K562 (cell line): ENCODE results near the gene FTO. TPM values are rescaled to one million over a fixed set of nuclear protein-coding genes. Genes with fewer than 3 reads are reported as not detected.

Source experiments
- ATAC-seq: fragments of 200-7000 bp; cut with Tn5 transposase; 3 replicates; pipeline ENCODE4 v1.9.1; 2020; ENCODE audit warnings: moderate library complexity
- BruUV-seq: library from RNA; stranded (reverse); fragments of 400-500 nt; replicated peaks from 2 replicates; lab custom pipeline; 2021; lab: Mats Ljungman, UMichigan
- CTCF ChIA-PET: fragments of 300-600 bp; formaldehyde crosslinking; extraction: SDS; loops from one replicate; lab custom pipeline; 2021; ENCODE audit warnings: low intra/inter-chr PET ratio; lab: Yijun Ruan, JAX
- POLR2A ChIA-PET: fragments of 300-600, 350-650 bp; sonication (Branson Sonifier 250); formaldehyde crosslinking; extraction: SDS; loops from one replicate; lab custom pipeline; 2021; ENCODE audit warnings: antibody characterized with exemption, inconsistent platforms; lab: Yijun Ruan, JAX
- DNase-seq, 4 experiments: peaks; one replicate each; pipeline versions ENCODE4 v3.0.0 to v3.0.0-alpha.2; 2011 to 2018; ENCODE audit warnings: low spot score in 3 of 4, mixed read lengths in 3 of 4; ENCODE audit errors: extremely low read depth in 1 of 4
- FAIRE-seq: peaks from 2 replicates; lab custom pipeline; 2011; peaks lifted over from hg19 to GRCh38; lab: Jason Lieb, UNC
- H2AFZ ChIP-seq: 2 replicates; pipeline ENCODE4 v1.6.0; 2011; ENCODE audit warnings: low read depth, low read length, control low read depth, inconsistent platforms
- H3K27ac ChIP-seq: fragments of 200-600 bp; 3 replicates; pipeline ENCODE4 v1.8.0; 2011; ENCODE audit warnings: low read depth, mild to moderate bottlenecking, control low read depth, inconsistent platforms, low read length, moderate library complexity, mixed read lengths; ENCODE audit errors: extremely low read depth
- H3K27me3 ChIP-seq, 2 experiments: fragments of 300-600 bp in 1 of 2; 2 replicates in 1 of 2; 3 replicates in 1 of 2; pipeline versions ENCODE4 v1.6.0 to v1.8.0; 2011; ENCODE audit warnings: inconsistent platforms in 2 of 2, low read length in 2 of 2, mild to moderate bottlenecking in 1 of 2, mixed read lengths in 1 of 2, moderate library complexity in 1 of 2; ENCODE audit not compliant: control insufficient read depth in 2 of 2, insufficient read depth in 2 of 2
- H3K36me3 ChIP-seq: fragments of 300-600 bp; 3 replicates; pipeline ENCODE4 v1.8.0; 2011; ENCODE audit warnings: mild to moderate bottlenecking, low read length, inconsistent platforms; ENCODE audit not compliant: control insufficient read depth, insufficient read depth
- H3K4me1 ChIP-seq, 2 experiments: fragments of 200-600 bp in 1 of 2; replicated peaks in 1 of 2; 2 replicates in 1 of 2; 3 replicates in 1 of 2; pipeline versions ENCODE4 v1.5.1 to v1.8.0; 2011; ENCODE audit warnings: inconsistent platforms in 2 of 2, low read length in 2 of 2, mild to moderate bottlenecking in 1 of 2, mixed read lengths in 1 of 2, moderate library complexity in 1 of 2; ENCODE audit not compliant: control insufficient read depth in 2 of 2, insufficient read depth in 2 of 2
- H3K4me2 ChIP-seq: 2 replicates; pipeline ENCODE4 v1.6.1; 2011; ENCODE audit warnings: low read length, control low read depth, inconsistent platforms, mixed read lengths; ENCODE audit not compliant: insufficient read depth
- H3K4me3 ChIP-seq: fragments of 200-600 bp; sonication (generic), shearing (Covaris generic); 2 replicates; pipeline ENCODE4 v1.5.1; 2016; ENCODE audit warnings: control low read depth, inconsistent platforms
- H3K79me2 ChIP-seq: fragments of 200-600 bp; 3 replicates; pipeline ENCODE4 v1.8.0; 2011; ENCODE audit warnings: low read length, inconsistent platforms; ENCODE audit not compliant: control insufficient read depth, insufficient read depth
- H3K9ac ChIP-seq, 2 experiments: 2 replicates each; pipeline versions ENCODE4 v1.6.0 to v1.6.1; 2011; ENCODE audit warnings: low read depth in 2 of 2, low read length in 2 of 2, control low read depth in 1 of 2, inconsistent platforms in 1 of 2, mild to moderate bottlenecking in 1 of 2, mixed read lengths in 1 of 2; ENCODE audit not compliant: insufficient read depth in 1 of 2
- H3K9me1 ChIP-seq: one replicate; pipeline ENCODE4 v1.6.0; 2011; ENCODE audit warnings: inconsistent platforms, mild to moderate bottlenecking, low read length, moderate library complexity; ENCODE audit not compliant: control insufficient read depth, insufficient read depth
- H3K9me3 ChIP-seq: replicated peaks from 2 replicates; pipeline ENCODE4 v1.5.1; 2011; ENCODE audit warnings: low read depth, low read length, inconsistent platforms; ENCODE audit not compliant: control insufficient read depth, insufficient read depth
- H4K20me1 ChIP-seq: replicated peaks from 2 replicates; pipeline ENCODE4 v1.6.1; 2011; ENCODE audit warnings: low read length, inconsistent platforms, mixed read lengths; ENCODE audit not compliant: control insufficient read depth, insufficient read depth
- ILK ChIP-seq: fragments of 450-650 bp; IDR thresholded peaks from 2 replicates; pipeline ENCODE4 v1.6.1; 2016; ENCODE audit warnings: missing genetic modification characterization, low read depth, mild to moderate bottlenecking, missing compliant biosample characterization, moderate library complexity, borderline replicate concordance
- MYNN ChIP-seq, 2 experiments: sonication (generic); formaldehyde crosslinking in 1 of 2; IDR thresholded peaks; 2 replicates each; pipeline versions ENCODE4 v1.5.0 to v1.6.1; 2016 to 2020; ENCODE audit warnings: antibody characterized with exemption in 1 of 2, missing genetic modification reagents in 1 of 2
- SRF ChIP-seq, 2 experiments: fragments of 250-450, 450-650 bp in 1 of 2; sonication (Bioruptor Pico) in 1 of 2; sonication (generic) in 1 of 2; formaldehyde crosslinking; IDR thresholded peaks; 2 replicates each; pipeline versions ENCODE4 v1.5.0 to v1.5.1; 2020 to 2022; ENCODE audit warnings: mild to moderate bottlenecking in 1 of 2, missing genetic modification reagents in 1 of 2
- TAF1 ChIP-seq: IDR thresholded peaks from 2 replicates; pipeline ENCODE4 v1.6.1; 2011; ENCODE audit warnings: mild to moderate bottlenecking, low read length, moderate library complexity; ENCODE audit not compliant: insufficient read depth, control insufficient read depth, severe bottlenecking; ENCODE audit errors: extremely low read depth
- TCF7L2 ChIP-seq: fragments of 150-350 bp; IDR thresholded peaks from 2 replicates; pipeline ENCODE4 v1.6.1; 2016; ENCODE audit warnings: low read depth, mild to moderate bottlenecking, low read length, moderate library complexity
- TGIF2 ChIP-seq: sonication (generic); formaldehyde crosslinking; IDR thresholded peaks from 2 replicates; pipeline ENCODE4 v1.8.1; 2022; ENCODE audit warnings: mild to moderate bottlenecking, missing genetic modification reagents, moderate library complexity
- ZNF408 ChIP-seq: fragments of 250-450 bp; sonication (Bioruptor Pico); IDR thresholded peaks from 2 replicates; pipeline ENCODE4 v1.4.0; 2020; ENCODE audit warnings: low read depth, mild to moderate bottlenecking, moderate library complexity
- WGBS: fragments of 100-300 bp; shearing (Covaris generic); methylation state at CpG from one replicate; pipeline ENCODE4 v1.1.6; 2016; ENCODE audit warnings: low coverage, mixed read lengths; ENCODE audit not compliant: insufficient coverage; ENCODE audit errors: missing lambda C conversion rate; 5-methylcytosine and 5-hydroxymethylcytosine counted together
- in situ Hi-C: fragments of 300-500 bp; cut with MboI; formaldehyde crosslinking; loops from 4 replicates; pipeline ENCODE4 v1.15.0; 2018; ENCODE audit warnings: inconsistent platforms, mixed read lengths
- intact Hi-C: fragments of 100-400 bp; cut with micrococcal nuclease; formaldehyde crosslinking; loops from 2 replicates; pipeline ENCODE4 v1.14.2; 2022
- polyA plus RNA-seq, 8 experiments: library from polyadenylated mRNA; depleted of rRNA in 4 of 8; stranded (reverse) in 5 of 8; unstranded in 3 of 8; fragments of >200 nt; fragmentation: Nextera tagmentation in 2 of 8; fragmentation: Illumina TruSeq in 1 of 8; extraction: Ambion mirVana in 2 of 8; extraction: Trizol in 1 of 8; gene quantifications; 2 replicates each; pipeline versions ENCODE4 v1.2.1 to v1.2.3, GENCODE V29; 2011 to 2014; ENCODE audit warnings: inconsistent platforms in 1 of 8, missing spikeins in 1 of 8
- total RNA-seq, 7 experiments: library from RNA; depleted of rRNA in 6 of 7; stranded (reverse); fragments of >200 nt in 6 of 7; fragmentation: Illumina TruSeq in 2 of 7; extraction: Trizol in 2 of 7; gene quantifications; 2 replicates each; pipeline versions ENCODE4 v1.2.1 to v1.2.3, GENCODE V29; 2011 to 2021; ENCODE audit warnings: low replicate concordance in 1 of 7
- TF ChIP-seq, protein P1 (sequence below): fragments of 450-650 bp; IDR thresholded peaks from one replicate; pipeline ENCODE4 v1.6.1; 2018; ENCODE audit warnings: mild to moderate bottlenecking, moderate library complexity; ENCODE audit not compliant: partially characterized antibody
- TF ChIP-seq, protein P2 (sequence below): sonication (generic); formaldehyde crosslinking; IDR thresholded peaks from 2 replicates; pipeline ENCODE4 v1.8.0; 2022; ENCODE audit warnings: mild to moderate bottlenecking, missing genetic modification reagents

Gene FTO
- total and polyA plus RNA-seq, 9 of the 15 experiments (the other 6 are each of a cell fraction or from before 2014, with no cell fraction given) = 11.3 to 27.7 (median 25.5) TPM

DNA sequence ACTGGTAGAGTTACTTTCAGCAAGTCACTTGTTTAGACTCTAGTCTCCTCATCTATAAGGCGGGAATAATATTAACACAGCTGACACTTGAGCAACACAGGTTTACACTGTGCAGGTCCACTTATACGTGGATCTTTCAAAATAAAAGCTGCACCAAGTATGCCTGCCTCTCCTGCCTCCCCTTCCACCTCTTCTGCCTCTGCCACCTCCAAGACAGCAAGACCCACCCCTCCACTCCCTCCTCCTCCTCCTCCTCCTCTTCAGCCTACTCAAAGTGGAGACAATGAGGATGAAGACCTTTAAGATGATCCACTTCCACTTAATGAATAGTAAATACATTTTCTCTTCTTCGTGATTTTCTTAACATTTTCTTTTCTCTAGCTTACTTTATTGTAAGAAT, 285.6 kb downstream of the FTO start:
- ATAC-seq (no peak), FAIRE-seq (no peak), DNase-seq (no peak)
- Histone ChIP-seq H3K4me1 (no peaks in the 10 kb centered on the region), H3K36me3 (no peaks in the 10 kb centered on the region), H3K27me3 (peaks cover 0 to 3% of the 10 kb centered on the region in 2 experiments; a peak in 2 of 5 replicates), H3K4me2 (no peak overlapping the region), H2AFZ (no peak overlapping the region), H3K79me2 (no peaks in the 10 kb centered on the region), H3K9me1 (no peaks in the 10 kb centered on the region), H3K27ac (no peak overlapping the region), H3K9me3 (no peaks in the 10 kb centered on the region), H3K4me3 (no peak overlapping the region), H4K20me1 (no peaks in the 10 kb centered on the region; the same call in 1 of the 2 replicates), H3K9ac (no peak overlapping the region)
- no TSS peak for BruUV-seq
- TF ChIP-seq TCF7L2 (no peak), MYNN (IDR thresholded peaks at IDR 0.05) (0 out of 2 replicates have a peak, but pooled peaks have one; percentile 19), MYNN (CRISPR knock-in tag; IDR thresholded peaks at IDR 0.05) (no peak)
- intact Hi-C loops (no loop called here), in situ Hi-C loops (no loop called here)
- CTCF ChIA-PET = no interaction called here
- WGBS = 0% methylated on average over 3 of the region's 3 CpGs
- POLR2A ChIA-PET = interaction anchor here (0.6 kb wide), 1 partner anchor 26 kb away, joined by 3 read pairs; no protein-coding TSS in a partner anchor

DNA sequence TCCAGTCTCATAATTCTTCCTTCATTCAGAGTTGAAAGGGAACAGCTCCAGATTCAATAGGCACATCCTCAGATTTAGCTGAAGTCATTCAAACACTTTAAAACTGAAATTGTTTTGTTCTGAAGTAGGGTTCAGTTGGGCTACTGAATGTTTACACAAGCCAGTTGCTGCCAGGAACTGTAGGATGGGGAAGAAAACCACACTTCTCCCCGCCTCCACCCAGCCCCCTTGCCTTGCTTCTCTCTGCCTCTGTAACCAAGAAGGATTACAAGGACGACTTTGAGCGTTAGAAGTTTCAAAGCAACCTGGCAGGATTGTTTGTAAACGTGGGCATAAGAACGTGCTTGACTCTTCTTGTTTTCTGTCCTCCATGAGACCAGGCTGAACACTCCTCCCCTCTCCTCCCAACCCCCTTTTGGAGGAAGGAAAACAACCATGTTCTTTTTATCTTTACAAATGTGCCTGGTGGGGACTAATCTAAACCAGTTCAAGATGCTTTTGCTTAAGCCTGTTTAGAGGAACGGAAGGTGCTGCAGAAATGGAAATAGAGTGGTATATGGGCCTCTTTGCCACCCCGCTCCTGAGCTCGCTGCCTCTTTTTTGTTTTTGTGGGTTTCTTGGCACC, 287.9 kb downstream of the FTO start:
- Histone ChIP-seq H3K4me3 (no peak overlapping the region), H4K20me1 (no peaks in the 10 kb centered on the region; the same call in 1 of the 2 replicates), H3K4me1 (no peaks in the 10 kb centered on the region), H3K79me2 (no peaks in the 10 kb centered on the region), H2AFZ (no peak overlapping the region), H3K9ac (no peak overlapping the region), H3K27ac (no peak overlapping the region), H3K9me3 (no peaks in the 10 kb centered on the region), H3K4me2 (no peak overlapping the region), H3K36me3 (no peaks in the 10 kb centered on the region), H3K27me3 (peaks cover 0 to 3% of the 10 kb centered on the region in 2 experiments; a peak in 2 of 5 replicates), H3K9me1 (no peaks in the 10 kb centered on the region)
- no peak for DNase-seq
- ATAC-seq = no peak
- BruUV-seq = no TSS peak
- intact Hi-C loops = no loop called here
- ChIA-PET CTCF (no interaction called here), POLR2A (no interaction called here)
- FAIRE-seq = no peak
- in situ Hi-C loops = no loop called here
- WGBS = 5% methylated on average over 8 of the region's 8 CpGs
- TF ChIP-seq, protein P1, sequence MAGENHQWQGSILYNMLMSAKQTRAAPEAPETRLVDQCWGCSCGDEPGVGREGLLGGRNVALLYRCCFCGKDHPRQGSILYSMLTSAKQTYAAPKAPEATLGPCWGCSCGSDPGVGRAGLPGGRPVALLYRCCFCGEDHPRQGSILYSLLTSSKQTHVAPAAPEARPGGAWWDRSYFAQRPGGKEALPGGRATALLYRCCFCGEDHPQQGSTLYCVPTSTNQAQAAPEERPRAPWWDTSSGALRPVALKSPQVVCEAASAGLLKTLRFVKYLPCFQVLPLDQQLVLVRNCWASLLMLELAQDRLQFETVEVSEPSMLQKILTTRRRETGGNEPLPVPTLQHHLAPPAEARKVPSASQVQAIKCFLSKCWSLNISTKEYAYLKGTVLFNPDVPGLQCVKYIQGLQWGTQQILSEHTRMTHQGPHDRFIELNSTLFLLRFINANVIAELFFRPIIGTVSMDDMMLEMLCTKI = no peak
- no peak for TF ChIP-seq ZNF408
- no peak for TF ChIP-seq TGIF2 (CRISPR knock-in tag)
- TF ChIP-seq SRF (CRISPR knock-in tag; IDR thresholded peaks at IDR 0.05) = no peak
- TF ChIP-seq ILK (tag) = no peak
- no peak for TF ChIP-seq TAF1
- TF ChIP-seq, protein P2, sequence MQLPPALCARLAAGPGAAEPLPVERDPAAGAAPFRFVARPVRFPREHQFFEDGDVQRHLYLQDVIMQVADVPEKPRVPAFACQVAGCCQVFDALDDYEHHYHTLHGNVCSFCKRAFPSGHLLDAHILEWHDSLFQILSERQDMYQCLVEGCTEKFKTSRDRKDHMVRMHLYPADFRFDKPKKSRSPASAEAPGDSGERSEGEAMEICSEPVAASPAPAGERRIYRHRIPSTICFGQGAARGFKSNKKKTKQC (CRISPR knock-in tag) = no peak
